GM21619 (cell line): ENCODE data around the gene DCC.
"Not testable (repeated sequence)": the region's sequence is repeated elsewhere in the genome, so short reads cannot be mapped to it uniquely, and the experiment has no call there.

Experiments used
- ATAC-seq: cut with Tn5 transposase; IDR thresholded peaks from one replicate; pipeline ENCODE4 v1.9.1; 2021; ENCODE audit not compliant: unreplicated experiment

Gene DCC

GRCh38 chr18:53467756-53468155 lies 1127.8 kb downstream of the DCC start:
- ATAC-seq: no peak

DNA sequence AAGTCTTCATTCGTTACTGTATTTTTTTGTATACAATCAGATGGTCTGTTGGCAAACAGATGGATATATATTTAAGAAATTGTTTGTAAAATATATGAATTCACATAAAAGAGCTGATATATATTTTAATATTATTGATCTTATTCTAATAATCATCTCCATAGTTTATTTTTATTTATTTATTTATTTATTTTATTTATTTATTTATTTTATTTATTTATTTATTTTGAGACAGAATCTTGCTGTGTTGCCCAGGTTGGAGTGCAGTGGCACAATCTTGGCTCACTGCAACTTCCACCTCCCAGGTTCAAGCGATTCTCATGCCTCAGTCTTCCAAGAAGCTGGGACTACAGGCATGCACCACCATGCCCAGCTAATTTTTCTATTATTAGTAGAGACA lies 1128.2 kb downstream of the DCC start:
- not testable (repeated sequence) for ATAC-seq

GRCh38 chr18:53472546-53472945 lies 1132.5 kb downstream of the DCC start:
- no peak for ATAC-seq

GRCh38 chr18:53478155-53478554 lies 1138.2 kb downstream of the DCC start:
- ATAC-seq: no peak

- no peak for ATAC-seq
Observed at GRCh38 chr18:53486296-53486695, 1146.3 kb downstream of the DCC start.

GRCh38 chr18:53489266-53489665 lies 1149.3 kb downstream of the DCC start:
- ATAC-seq: no peak

- no peak for ATAC-seq
Observed at GRCh38 chr18:53490019-53490418, 1150.0 kb downstream of the DCC start.

DNA sequence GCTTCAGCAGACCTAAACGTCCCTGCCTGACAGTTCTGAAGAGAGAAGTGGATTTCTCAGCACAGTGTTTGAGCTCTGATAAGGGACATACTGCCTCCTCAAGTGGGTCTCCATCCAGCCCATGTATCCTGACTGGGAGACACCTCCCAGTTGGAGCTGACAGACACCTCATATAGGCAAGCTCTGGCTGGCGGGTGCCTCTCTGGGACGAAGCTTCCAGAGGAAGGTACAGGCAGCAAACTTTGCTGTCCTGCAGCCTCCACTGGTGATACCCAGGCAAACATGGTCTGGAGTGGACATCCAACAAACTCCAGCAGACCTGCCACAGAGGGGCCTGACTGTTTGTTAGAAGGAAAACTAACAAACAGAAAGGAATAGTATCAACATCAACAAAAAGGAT lies 1156.0 kb downstream of the DCC start:
- no peak for ATAC-seq

DNA sequence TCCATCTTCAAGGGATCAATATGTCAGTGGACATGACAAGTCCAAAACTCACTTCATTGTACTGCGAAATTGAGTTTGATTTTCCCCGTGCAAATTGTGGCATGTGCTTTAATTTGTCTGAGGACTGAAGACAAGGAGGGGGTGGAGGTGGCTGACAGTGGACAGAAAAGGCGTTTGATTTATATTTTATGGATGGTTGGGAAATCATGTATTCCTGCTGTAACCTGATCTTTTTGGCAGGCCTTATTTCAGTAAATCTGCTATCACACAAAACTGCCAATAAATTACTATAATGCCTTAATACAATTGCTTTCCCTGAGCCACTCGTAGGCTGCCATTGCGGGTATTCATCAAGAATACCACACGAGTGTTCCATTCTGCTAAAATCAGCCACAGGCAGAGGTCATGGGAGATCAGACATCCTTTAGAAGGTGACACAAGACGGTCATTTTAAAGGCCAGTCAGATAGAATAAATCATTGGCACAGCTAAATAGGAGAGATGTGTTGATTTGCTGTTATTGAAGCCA lies 1164.0 kb downstream of the DCC start:
- no peak for ATAC-seq

- ATAC-seq: no peak
Observed at GRCh38 chr18:53508529-53508928, 1168.5 kb downstream of the DCC start.

GRCh38 chr18:53509886-53510285 lies 1169.9 kb downstream of the DCC start:
- no peak for ATAC-seq

DNA sequence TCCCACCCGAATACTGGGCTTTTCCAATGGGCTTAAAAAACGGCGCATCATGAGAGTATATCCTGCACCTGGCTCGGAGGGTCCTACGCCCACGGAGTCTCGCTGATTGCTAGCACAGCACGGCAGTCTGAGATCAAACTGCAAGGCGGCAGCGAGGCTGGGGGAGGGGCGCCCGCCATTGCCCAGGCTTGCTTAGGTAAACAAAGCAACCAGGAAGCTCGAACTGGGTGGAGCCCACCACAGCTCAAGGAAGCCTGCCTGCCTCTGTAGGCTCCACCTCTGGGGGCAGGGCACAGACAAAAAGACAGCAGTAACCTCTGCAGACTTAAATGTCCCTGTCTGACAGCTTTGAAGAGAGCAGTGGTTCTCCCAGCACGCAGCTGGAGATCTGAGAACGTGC lies 1171.7 kb downstream of the DCC start:
- not testable (repeated sequence) for ATAC-seq

DNA sequence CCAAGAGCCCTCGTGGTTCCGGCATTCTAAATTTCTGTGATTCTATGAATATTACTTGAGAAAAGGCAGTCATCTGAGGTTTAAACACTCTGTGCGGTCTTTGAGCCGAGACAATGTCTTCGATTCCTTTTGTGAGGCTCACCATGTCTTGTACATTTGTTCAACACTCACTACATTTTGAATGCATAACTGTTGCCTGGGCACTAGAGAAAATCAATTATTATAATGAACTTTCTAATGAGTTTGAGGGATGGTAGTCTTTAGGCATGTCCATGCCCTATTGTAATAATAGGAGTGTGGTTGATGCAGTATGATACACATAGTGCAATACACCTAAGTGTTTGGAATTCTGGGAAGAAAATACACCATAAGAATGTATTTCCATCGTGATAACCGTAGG lies 1181.1 kb downstream of the DCC start:
- no peak for ATAC-seq

DNA sequence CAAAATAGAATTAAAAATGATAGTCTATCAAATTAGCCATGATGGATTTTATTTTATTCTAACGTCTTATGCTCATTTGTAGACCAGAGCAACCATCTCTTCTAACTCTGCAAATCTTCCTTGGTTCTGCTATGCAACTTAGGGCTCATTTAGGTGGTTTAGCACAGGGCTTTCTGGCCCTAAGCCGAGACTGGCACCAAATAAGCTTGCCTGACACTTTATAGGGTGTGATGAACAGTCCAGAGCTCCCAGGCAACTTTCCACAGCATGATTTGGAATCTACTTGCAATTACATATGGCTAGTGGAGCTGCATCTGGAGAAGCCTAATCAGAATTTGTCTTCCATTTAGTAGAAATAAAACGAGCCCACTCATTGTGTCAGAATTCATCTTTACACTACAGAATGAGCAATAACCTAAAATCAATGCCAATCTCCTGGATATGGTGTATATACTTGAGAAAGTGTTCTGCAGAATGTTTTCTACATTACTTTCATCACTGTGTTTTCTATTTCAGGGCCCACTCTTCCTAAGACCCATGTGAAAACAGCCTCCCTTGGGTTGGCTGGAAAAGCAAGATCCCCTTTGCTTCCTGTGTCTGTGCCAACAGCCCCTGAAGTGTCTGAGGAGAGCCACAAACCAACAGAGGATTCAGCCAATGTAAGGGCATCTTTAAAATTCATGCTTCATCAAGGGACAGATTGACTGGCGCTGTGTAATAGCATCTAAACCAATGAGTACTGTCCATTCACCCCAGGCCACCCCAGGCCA lies 1186.3 kb downstream of the DCC start:
- no peak for ATAC-seq

- ATAC-seq: no peak
Observed at GRCh38 chr18:53527365-53527764, 1187.4 kb downstream of the DCC start.

- no peak for ATAC-seq
Observed at GRCh38 chr18:53531187-53531586, 1191.2 kb downstream of the DCC start.

GRCh38 chr18:53531896-53532295 lies 1191.9 kb downstream of the DCC start:
- ATAC-seq: no peak

GRCh38 chr18:53534203-53534602 lies 1194.2 kb downstream of the DCC start:
- ATAC-seq: no peak

GRCh38 chr18:53534695-53535094 lies 1194.7 kb downstream of the DCC start:
- ATAC-seq: no peak

DNA sequence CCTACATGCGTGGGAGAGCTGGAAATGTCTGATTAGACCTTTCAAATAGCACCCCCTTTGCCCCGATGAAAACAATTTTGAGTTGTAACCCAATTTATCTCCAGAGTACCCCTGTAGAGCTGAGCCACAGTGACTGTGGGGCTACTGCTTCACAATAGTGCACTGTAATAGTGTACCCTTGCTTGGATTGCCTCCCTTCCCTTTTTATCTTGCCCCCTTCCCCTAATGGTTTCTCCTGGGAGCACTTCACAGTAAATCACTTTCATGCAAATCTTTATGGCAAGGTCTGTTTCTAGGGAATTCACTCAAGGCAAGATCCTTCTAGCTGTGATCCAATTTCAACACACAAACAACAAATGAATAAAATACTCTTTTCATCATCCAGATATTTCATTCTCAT lies 1196.9 kb downstream of the DCC start:
- no peak for ATAC-seq

DNA sequence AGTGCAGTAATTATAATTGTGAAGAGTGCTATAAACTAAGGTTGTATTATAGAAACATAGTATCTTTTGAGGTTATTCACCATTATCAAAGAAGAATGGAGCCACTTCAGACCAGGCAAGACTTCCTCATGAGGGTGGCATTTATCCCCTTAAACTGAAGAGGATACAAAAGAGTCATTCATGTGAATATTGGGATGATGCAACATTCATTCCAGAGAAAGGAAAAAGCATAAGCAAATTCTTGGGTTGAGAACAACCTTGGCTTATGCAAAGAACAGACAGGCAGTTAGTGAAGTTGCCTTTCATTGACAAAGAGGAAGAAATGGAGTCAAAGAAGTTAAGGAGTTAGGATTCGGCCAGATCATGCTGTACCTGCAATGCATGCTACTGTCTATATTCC lies 1201.9 kb downstream of the DCC start:
- ATAC-seq: no peak

GRCh38 chr18:53543711-53544110 lies 1203.7 kb downstream of the DCC start:
- ATAC-seq: no peak

GRCh38 chr18:53544917-53545316 lies 1204.9 kb downstream of the DCC start:
- ATAC-seq: no peak
